NCI-H128 (cell line): ENCODE results near the gene TRPV4.

Experiments
- DNase-seq: peaks from one replicate; lab custom pipeline; 2025; ENCODE audit not compliant: unreplicated experiment; lab: John Stamatoyannopoulos, UW

The TRPV4 gene

GRCh38 chr12:109741970-109742703 is 91.1 kb downstream of the TRPV4 start:
- DNase-seq, result no peak

GRCh38 chr12:109741286-109741969 is 91.8 kb downstream of the TRPV4 start:
- no peak for DNase-seq

- DNase-seq, result no peak
These were observed 92.4 kb downstream of the TRPV4 start for GRCh38 chr12:109740694-109741245.

- DNase-seq, result no peak
These were observed 93.2 kb downstream of the TRPV4 start for GRCh38 chr12:109739747-109740693.

GRCh38 chr12:109738878-109739665 is 94.1 kb downstream of the TRPV4 start:
- DNase-seq, result no peak

- DNase-seq, result no peak
These were observed 95.0 kb downstream of the TRPV4 start for GRCh38 chr12:109738209-109738608.

- no peak for DNase-seq
These were observed 95.6 kb downstream of the TRPV4 start for GRCh38 chr12:109737631-109738030.

- no peak for DNase-seq
These were observed 96.1 kb downstream of the TRPV4 start for GRCh38 chr12:109737126-109737525.

GRCh38 chr12:109736552-109737108 is 96.6 kb downstream of the TRPV4 start:
- DNase-seq, result no peak

- no peak for DNase-seq
These were observed 97.2 kb downstream of the TRPV4 start for GRCh38 chr12:109735825-109736551.

GRCh38 chr12:109735051-109735521 is 98.1 kb downstream of the TRPV4 start:
- DNase-seq, result no peak

- DNase-seq, result no peak
These were observed 98.8 kb downstream of the TRPV4 start for GRCh38 chr12:109734219-109735000.
